OCI-LY7 (cell line): Measurements from ENCODE around the gene WDR49. TPM values are rescaled to one million over a fixed set of nuclear protein-coding genes. Genes with fewer than 3 reads are reported as not detected.
A peak's percentile ranks its signal among the peaks of the same experiment; 100 is the strongest.

Source experiments
- BruUV-seq: library from RNA; stranded (reverse); fragments of 400-500 nt; replicated peaks from 2 replicates; lab custom pipeline; 2021; lab: Mats Ljungman, UMichigan
- CTCF ChIA-PET: fragments of 300-600 bp; sonication (Branson Sonifier 250); formaldehyde crosslinking; loops from one replicate; lab custom pipeline; 2022; ENCODE audit warnings: antibody characterized with exemption; ENCODE audit not compliant: unreplicated experiment; lab: Charles Lee
- POLR2A ChIA-PET: fragments of 300-600 bp; sonication (Branson Sonifier 250); formaldehyde crosslinking; loops from one replicate; lab custom pipeline; 2022; ENCODE audit warnings: antibody characterized with exemption; lab: Charles Lee
- DNase-seq: peaks from one replicate; pipeline ENCODE4 v3.0.0-alpha.2; 2015; ENCODE audit warnings: low spot score
- H2AFZ ChIP-seq: fragments of 200-600 bp; sonication (generic), shearing (Covaris generic); 2 replicates; pipeline ENCODE4 v1.6.1; 2014; ENCODE audit warnings: mild to moderate bottlenecking, antibody characterized with exemption, low read length, moderate library complexity
- H3K27ac ChIP-seq: fragments of 200-600 bp; sonication (generic); 2 replicates; pipeline ENCODE4 v1.5.1; 2014; ENCODE audit warnings: mixed run types, low read depth, mild to moderate bottlenecking, moderate library complexity, low read length, inconsistent platforms; ENCODE audit not compliant: poor library complexity, severe bottlenecking
- H3K36me3 ChIP-seq: fragments of 200-600 bp; sonication (generic); 2 replicates; pipeline ENCODE4 v1.6.1; 2014; ENCODE audit warnings: mild to moderate bottlenecking, antibody characterized with exemption, low read length, moderate library complexity, mixed read lengths; ENCODE audit not compliant: insufficient read depth
- H3K4me1 ChIP-seq: fragments of 200-600 bp; sonication (generic); 2 replicates; pipeline ENCODE4 v1.5.1; 2014; ENCODE audit warnings: mild to moderate bottlenecking, low read length; ENCODE audit not compliant: insufficient read depth, poor library complexity, severe bottlenecking
- H3K4me2 ChIP-seq: fragments of 200-600 bp; sonication (generic); 2 replicates; pipeline ENCODE4 v1.6.1; 2014; ENCODE audit warnings: mild to moderate bottlenecking, low read length
- H3K4me3 ChIP-seq: fragments of 200-600 bp; sonication (generic); 2 replicates; pipeline ENCODE4 v1.5.1; 2014; ENCODE audit warnings: mild to moderate bottlenecking, low read depth, low read length; ENCODE audit not compliant: poor library complexity, severe bottlenecking
- H3K79me2 ChIP-seq: fragments of 200-600 bp; sonication (generic); 2 replicates; pipeline ENCODE4 v1.6.1; 2016; ENCODE audit warnings: low read depth, mild to moderate bottlenecking, low read length, moderate library complexity, mixed read lengths; ENCODE audit not compliant: insufficient read depth
- H3K9me2 ChIP-seq: fragments of 200-600 bp; sonication (generic); 2 replicates; pipeline ENCODE4 v1.6.1; 2016; ENCODE audit warnings: mild to moderate bottlenecking, low read length, mixed read lengths; ENCODE audit not compliant: insufficient read depth
- H3K9me3 ChIP-seq: fragments of 200-600 bp; sonication (generic); 2 replicates; pipeline ENCODE4 v1.6.1; 2014; ENCODE audit warnings: mild to moderate bottlenecking, mixed run types, low read length, mixed read lengths
- H4K20me1 ChIP-seq: fragments of 200-600 bp; sonication (generic); 2 replicates; pipeline ENCODE4 v1.6.1; 2014; ENCODE audit warnings: mild to moderate bottlenecking, antibody characterized with exemption, low read length, moderate library complexity, mixed read lengths; ENCODE audit not compliant: insufficient read depth
- CTCF ChIP-seq: fragments of 200-600 bp; sonication (generic); conservative IDR thresholded peaks from 2 replicates; pipeline ENCODE4 v1.5.1; 2014; ENCODE audit warnings: mild to moderate bottlenecking, antibody characterized with exemption, low read length, moderate library complexity, mixed read lengths
- EZH2phosphoT487 ChIP-seq: fragments of 200-600 bp; sonication (generic); IDR thresholded peaks from 2 replicates; pipeline ENCODE4 v1.6.1; 2018; ENCODE audit warnings: low read depth, borderline replicate concordance, mild to moderate bottlenecking, mixed run types, antibody characterized with exemption, low read length, moderate library complexity, mixed read lengths
- intact Hi-C: fragments of 100-400 bp; cut with micrococcal nuclease; formaldehyde crosslinking; loops from one replicate; pipeline ENCODE4 v1.10.0; 2022; ENCODE audit not compliant: unreplicated experiment
- total RNA-seq, 2 experiments: library from RNA; depleted of rRNA in 1 of 2; stranded (reverse); fragments of >200 nt in 1 of 2; shearing (Covaris generic) in 1 of 2; gene quantifications; 2 replicates each; pipeline ENCODE4 v1.2.3, GENCODE V29; 2014 to 2022

WDR49 gene
- total RNA-seq, 2 experiments from 2014 or later = not detected

- BruUV-seq = no TSS peak
- CTCF ChIA-PET = no interaction called here
- Histone ChIP-seq H3K9me2 (no peaks in the 10 kb centered on the region), H3K9me3 (no peaks in the 10 kb centered on the region), H4K20me1 (no peaks in the 10 kb centered on the region), H2AFZ (no peak overlapping the region), H3K4me3 (no peak overlapping the region), H3K27ac (no peak overlapping the region), H3K36me3 (no peaks in the 10 kb centered on the region), H3K4me1 (no peaks in the 10 kb centered on the region), H3K79me2 (no peaks in the 10 kb centered on the region), H3K4me2 (no peak overlapping the region)
- POLR2A ChIA-PET = no interaction called here
- no peak for TF ChIP-seq EZH2phosphoT487
- no peak for TF ChIP-seq CTCF
- DNase-seq = no peak
- intact Hi-C loops = no loop called here
Observed at GRCh38 chr3:167450675-167451074, 203.1 kb downstream of the WDR49 start.

GRCh38 chr3:167450195-167450594, 203.5 kb downstream of the WDR49 start:
- H3K36me3 ChIP-seq = no peaks in the 10 kb centered on the region
- no peak overlapping the region for H2AFZ ChIP-seq
- H3K4me2 ChIP-seq = no peak overlapping the region
- H3K9me3 ChIP-seq = no peaks in the 10 kb centered on the region
- no peaks in the 10 kb centered on the region for H3K4me1 ChIP-seq
- peak; percentile 26 for DNase-seq
- H3K27ac ChIP-seq = no peak overlapping the region
- intact Hi-C loops = no loop called here
- ChIA-PET CTCF (no interaction called here), POLR2A (interaction anchor here (0.9 kb wide), 1 partner anchor 11 kb away, joined by 3 read pairs; no protein-coding TSS in a partner anchor)
- H3K79me2 ChIP-seq = no peaks in the 10 kb centered on the region
- no TSS peak for BruUV-seq
- H4K20me1 ChIP-seq = no peaks in the 10 kb centered on the region
- no peaks in the 10 kb centered on the region for H3K9me2 ChIP-seq
- no peak overlapping the region for H3K4me3 ChIP-seq
- TF ChIP-seq CTCF = no peak
- TF ChIP-seq EZH2phosphoT487 = no peak

- no peak overlapping the region for H3K27ac ChIP-seq
- H3K9me2 ChIP-seq = no peaks in the 10 kb centered on the region
- H4K20me1 ChIP-seq = no peaks in the 10 kb centered on the region
- DNase-seq = no peak
- no peaks in the 10 kb centered on the region for H3K79me2 ChIP-seq
- H3K36me3 ChIP-seq = no peaks in the 10 kb centered on the region
- POLR2A ChIA-PET = no interaction called here
- no peaks in the 10 kb centered on the region for H3K9me3 ChIP-seq
- intact Hi-C loops = no loop called here
- no TSS peak for BruUV-seq
- TF ChIP-seq EZH2phosphoT487 (no peak), CTCF (no peak)
- CTCF ChIA-PET = no interaction called here
- no peak overlapping the region for H3K4me3 ChIP-seq
- no peak overlapping the region for H3K4me2 ChIP-seq
- H3K4me1 ChIP-seq = no peaks in the 10 kb centered on the region
- H2AFZ ChIP-seq = no peak overlapping the region
Observed at GRCh38 chr3:167445491-167445890, 208.3 kb downstream of the WDR49 start.
